ENCODE data around the gene NAA40. TPM values are rescaled to one million over a fixed set of nuclear protein-coding genes. Genes with fewer than 3 reads are reported as not detected.

The NAA40 gene
- 12.1 TPM for polyA plus RNA-seq (2013, experiment 1 of 2)
- polyA plus RNA-seq (2013, experiment 2 of 2), result 11.4 TPM

- Histone ChIP-seq H2BK5ac (ENCODE audit: low read depth, low read length, poor library complexity, severe bottlenecking) (no peak within 1 kb of the TSS), H2AK5ac (ENCODE audit: low read length, severe bottlenecking) (no peak within 1 kb of the TSS), H2BK12ac (ENCODE audit: low read length in 2 of 2) (peak within 1 kb of the TSS in 1 of 2 experiments; percentile 19), H3K27me3 (ENCODE audit: control insufficient read depth in 1 of 2, insufficient read depth in 1 of 2, low read length in 2 of 2) (no peaks in the 10 kb centered on the region), H2BK15ac (ENCODE audit: low read depth, poor library complexity, severe bottlenecking) (peak within 1 kb of the TSS; percentile 41), H3K14ac (ENCODE audit: low read length in 2 of 2) (peak within 1 kb of the TSS in 1 of 2 experiments; percentile 96), H3K4me3 (ENCODE audit: insufficient read depth in 1 of 2, low read depth in 1 of 2, low read length in 2 of 2) (peak within 1 kb of the TSS; percentile 92 to 94), H3K79me1 (replicated peaks; ENCODE audit: low read length, poor library complexity, severe bottlenecking) (peaks cover 12% of the 10 kb centered on the region), H3K23ac (ENCODE audit: low read length in 2 of 2) (peak within 1 kb of the TSS in 1 of 2 experiments; percentile 75), H3K36me3 (ENCODE audit: control insufficient read depth in 1 of 2, insufficient read depth in 2 of 2, low read depth in 1 of 2, low read length in 2 of 2) (peaks cover 0 to 9% of the 10 kb centered on the region in 2 experiments), H3K9ac (ENCODE audit: low read length) (peak within 1 kb of the TSS; percentile 87), H3K9me3 (ENCODE audit: control insufficient read depth, low read length) (no peaks in the 10 kb centered on the region), H3K4ac (ENCODE audit: low read depth in 1 of 2, low read length in 2 of 2) (peak within 1 kb of the TSS in 1 of 2 experiments; percentile 92), H3K18ac (ENCODE audit: low read depth in 1 of 2, low read length in 2 of 2) (peak within 1 kb of the TSS; percentile 58 to 99), H2BK120ac (ENCODE audit: low read depth, low read length) (peak within 1 kb of the TSS; percentile 61), H2AFZ (ENCODE audit: low read depth, low read length) (peak within 1 kb of the TSS; percentile 89), H3K27ac (ENCODE audit: low read length, poor library complexity, severe bottlenecking) (peak within 1 kb of the TSS; percentile 78), H3K4me1 (ENCODE audit: control insufficient read depth, insufficient read depth, low read depth, low read length) (peaks cover 13% of the 10 kb centered on the region), H3K4me2 (ENCODE audit: low read length, poor library complexity, severe bottlenecking) (peak within 1 kb of the TSS; percentile 95), H4K8ac (ENCODE audit: low read length) (peak within 1 kb of the TSS; percentile 53), H4K91ac (ENCODE audit: low read length) (peak within 1 kb of the TSS; percentile 25)
- under 1% methylated on average over 46 of the region's 92 CpGs for WGBS
- DNase-seq, result peak; percentile 94
Measured at GRCh38 chr11:63938479-63939396, at the start of gene NAA40. NAA40 (plus strand) TSS chr11:63939002; CDS start chr11:63939097, 95 bp downstream.

DNA sequence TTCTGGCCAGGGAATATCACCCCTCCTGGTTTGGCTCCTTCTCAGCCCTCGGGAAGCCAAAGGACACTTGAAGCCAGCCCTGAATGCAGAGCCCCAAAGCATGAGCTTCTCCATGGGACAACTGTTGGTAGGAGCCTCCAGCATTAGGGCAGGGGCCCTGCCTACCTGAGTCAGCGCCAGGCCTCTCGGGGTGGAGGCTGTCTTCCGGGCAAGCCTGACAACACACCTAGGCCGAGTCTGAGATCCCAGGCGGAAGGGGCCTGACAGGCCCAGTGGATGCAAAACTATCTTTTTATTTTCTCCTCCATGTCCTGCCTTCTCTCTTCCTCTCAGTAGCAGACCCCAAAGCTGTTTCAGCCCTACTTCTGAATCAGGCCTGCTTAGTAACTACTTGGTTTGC, 49.5 kb upstream of the NAA40 start:
- WGBS, result 96% methylated on average over 6 of the region's 6 CpGs
- Histone ChIP-seq H2BK5ac (ENCODE audit: low read depth, low read length, poor library complexity, severe bottlenecking) (no peak overlapping the region), H2BK12ac (ENCODE audit: low read length in 2 of 2) (no peak overlapping the region), H3K27me3 (ENCODE audit: control insufficient read depth in 1 of 2, insufficient read depth in 1 of 2, low read length in 2 of 2) (no peaks in the 10 kb centered on the region), H3K4me3 (ENCODE audit: insufficient read depth in 1 of 2, low read depth in 1 of 2, low read length in 2 of 2) (no peak overlapping the region), H3K79me1 (replicated peaks; ENCODE audit: low read length, poor library complexity, severe bottlenecking) (peaks cover 42% of the 10 kb centered on the region), H3K36me3 (ENCODE audit: control insufficient read depth in 1 of 2, insufficient read depth in 2 of 2, low read depth in 1 of 2, low read length in 2 of 2) (peaks cover 6 to 24% of the 10 kb centered on the region in 2 experiments), H3K4me1 (ENCODE audit: control insufficient read depth, insufficient read depth, low read depth, low read length) (peaks cover 12% of the 10 kb centered on the region), H2BK120ac (ENCODE audit: low read depth, low read length) (no peak overlapping the region), H2AK5ac (ENCODE audit: low read length, severe bottlenecking) (no peak overlapping the region), H2BK15ac (ENCODE audit: low read depth, poor library complexity, severe bottlenecking) (no peak overlapping the region), H3K27ac (ENCODE audit: low read length, poor library complexity, severe bottlenecking) (no peak overlapping the region), H3K9ac (ENCODE audit: low read length) (peak overlapping the region; percentile 69), H4K91ac (ENCODE audit: low read length) (no peak overlapping the region), H2AFZ (ENCODE audit: low read depth, low read length) (no peak overlapping the region), H4K8ac (ENCODE audit: low read length) (no peak overlapping the region), H3K4me2 (ENCODE audit: low read length, poor library complexity, severe bottlenecking) (no peak overlapping the region), H3K14ac (ENCODE audit: low read length in 2 of 2) (no peak overlapping the region), H3K9me3 (ENCODE audit: control insufficient read depth, low read length) (no peaks in the 10 kb centered on the region), H3K18ac (ENCODE audit: low read depth in 1 of 2, low read length in 2 of 2) (no peak overlapping the region), H3K23ac (ENCODE audit: low read length in 2 of 2) (no peak overlapping the region), H3K4ac (ENCODE audit: low read depth in 1 of 2, low read length in 2 of 2) (no peak overlapping the region)
- DNase-seq, result no peak

- Histone ChIP-seq H3K79me1 (replicated peaks; ENCODE audit: low read length, poor library complexity, severe bottlenecking) (peaks cover 43% of the 10 kb centered on the region), H3K9ac (ENCODE audit: low read length) (no peak overlapping the region), H3K23ac (ENCODE audit: low read length in 2 of 2) (no peak overlapping the region), H3K14ac (ENCODE audit: low read length in 2 of 2) (no peak overlapping the region), H3K4me3 (ENCODE audit: insufficient read depth in 1 of 2, low read depth in 1 of 2, low read length in 2 of 2) (no peak overlapping the region), H2AFZ (ENCODE audit: low read depth, low read length) (no peak overlapping the region), H3K18ac (ENCODE audit: low read depth in 1 of 2, low read length in 2 of 2) (no peak overlapping the region), H2BK12ac (ENCODE audit: low read length in 2 of 2) (no peak overlapping the region), H3K4ac (ENCODE audit: low read depth in 1 of 2, low read length in 2 of 2) (no peak overlapping the region), H3K9me3 (ENCODE audit: control insufficient read depth, low read length) (no peaks in the 10 kb centered on the region), H2BK15ac (ENCODE audit: low read depth, poor library complexity, severe bottlenecking) (no peak overlapping the region), H3K4me1 (ENCODE audit: control insufficient read depth, insufficient read depth, low read depth, low read length) (peaks cover 12% of the 10 kb centered on the region), H4K8ac (ENCODE audit: low read length) (no peak overlapping the region), H3K4me2 (ENCODE audit: low read length, poor library complexity, severe bottlenecking) (no peak overlapping the region), H4K91ac (ENCODE audit: low read length) (no peak overlapping the region), H2AK5ac (ENCODE audit: low read length, severe bottlenecking) (no peak overlapping the region), H2BK120ac (ENCODE audit: low read depth, low read length) (no peak overlapping the region), H2BK5ac (ENCODE audit: low read depth, low read length, poor library complexity, severe bottlenecking) (no peak overlapping the region), H3K36me3 (ENCODE audit: control insufficient read depth in 1 of 2, insufficient read depth in 2 of 2, low read depth in 1 of 2, low read length in 2 of 2) (peaks cover 13 to 32% of the 10 kb centered on the region in 2 experiments), H3K27ac (ENCODE audit: low read length, poor library complexity, severe bottlenecking) (no peak overlapping the region), H3K27me3 (ENCODE audit: control insufficient read depth in 1 of 2, insufficient read depth in 1 of 2, low read length in 2 of 2) (no peaks in the 10 kb centered on the region)
- no peak for DNase-seq
- 91% methylated on average over 7 of the region's 7 CpGs for WGBS
Measured at GRCh38 chr11:63890368-63890767, 48.4 kb upstream of the NAA40 start.

DNA sequence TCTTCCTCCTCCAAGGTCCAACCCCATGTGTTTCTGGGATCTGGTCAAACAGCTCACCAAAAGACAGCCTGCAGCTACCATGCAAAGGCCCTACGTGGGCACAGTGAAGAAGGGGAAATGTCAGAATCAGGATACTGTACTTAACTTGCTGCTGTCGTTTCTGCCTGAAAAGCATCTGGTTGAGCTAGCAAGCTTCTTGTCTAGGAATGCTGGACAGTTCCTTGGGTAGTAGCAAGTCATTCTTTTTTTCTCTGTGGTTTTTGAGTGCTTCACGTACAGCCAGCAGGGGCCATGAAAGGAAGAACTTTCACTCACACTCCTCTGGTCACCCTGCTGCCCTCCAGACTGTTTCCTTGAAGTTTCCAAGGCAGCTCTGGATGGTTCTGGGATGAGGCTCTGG, 46.6 kb upstream of the NAA40 start:
- no peak overlapping the region for H2BK120ac ChIP-seq (ENCODE audit: low read depth, low read length)
- peak; percentile 76 for DNase-seq
- no peak overlapping the region for H3K23ac ChIP-seq (ENCODE audit: low read length in 2 of 2)
- no peak overlapping the region for H3K14ac ChIP-seq (ENCODE audit: low read length in 2 of 2)
- no peak overlapping the region for H2AFZ ChIP-seq (ENCODE audit: low read depth, low read length)
- no peak overlapping the region for H2AK5ac ChIP-seq (ENCODE audit: low read length, severe bottlenecking)
- no peak overlapping the region for H4K8ac ChIP-seq (ENCODE audit: low read length)
- H3K4me3 ChIP-seq (ENCODE audit: insufficient read depth in 1 of 2, low read depth in 1 of 2, low read length in 2 of 2), result no peak overlapping the region
- no peak overlapping the region for H2BK15ac ChIP-seq (ENCODE audit: low read depth, poor library complexity, severe bottlenecking)
- H3K79me1 ChIP-seq (replicated peaks; ENCODE audit: low read length, poor library complexity, severe bottlenecking), result peaks cover 48% of the 10 kb centered on the region
- H3K4me1 ChIP-seq (ENCODE audit: control insufficient read depth, insufficient read depth, low read depth, low read length), result peaks cover 12% of the 10 kb centered on the region
- no peaks in the 10 kb centered on the region for H3K27me3 ChIP-seq (ENCODE audit: control insufficient read depth in 1 of 2, insufficient read depth in 1 of 2, low read length in 2 of 2)
- peaks cover 30 to 39% of the 10 kb centered on the region in 2 experiments for H3K36me3 ChIP-seq (ENCODE audit: control insufficient read depth in 1 of 2, insufficient read depth in 2 of 2, low read depth in 1 of 2, low read length in 2 of 2)
- H3K27ac ChIP-seq (ENCODE audit: low read length, poor library complexity, severe bottlenecking), result no peak overlapping the region
- H4K91ac ChIP-seq (ENCODE audit: low read length), result no peak overlapping the region
- no peak overlapping the region for H2BK5ac ChIP-seq (ENCODE audit: low read depth, low read length, poor library complexity, severe bottlenecking)
- no peaks in the 10 kb centered on the region for H3K9me3 ChIP-seq (ENCODE audit: control insufficient read depth, low read length)
- no peak overlapping the region for H3K4ac ChIP-seq (ENCODE audit: low read depth in 1 of 2, low read length in 2 of 2)
- no peak overlapping the region for H3K9ac ChIP-seq (ENCODE audit: low read length)
- H3K18ac ChIP-seq (ENCODE audit: low read depth in 1 of 2, low read length in 2 of 2), result no peak overlapping the region
- no peak overlapping the region for H3K4me2 ChIP-seq (ENCODE audit: low read length, poor library complexity, severe bottlenecking)
- WGBS, result 55% methylated on average over 3 of the region's 3 CpGs
- H2BK12ac ChIP-seq (ENCODE audit: low read length in 2 of 2), result no peak overlapping the region

Measured in mesenchymal stem cell (in vitro differentiated cells and primary cell).